Measurements from ENCODE around the gene JAZF1.
A peak's percentile ranks its signal among the peaks of the same experiment; 100 is the strongest.

The JAZF1 gene

DNA sequence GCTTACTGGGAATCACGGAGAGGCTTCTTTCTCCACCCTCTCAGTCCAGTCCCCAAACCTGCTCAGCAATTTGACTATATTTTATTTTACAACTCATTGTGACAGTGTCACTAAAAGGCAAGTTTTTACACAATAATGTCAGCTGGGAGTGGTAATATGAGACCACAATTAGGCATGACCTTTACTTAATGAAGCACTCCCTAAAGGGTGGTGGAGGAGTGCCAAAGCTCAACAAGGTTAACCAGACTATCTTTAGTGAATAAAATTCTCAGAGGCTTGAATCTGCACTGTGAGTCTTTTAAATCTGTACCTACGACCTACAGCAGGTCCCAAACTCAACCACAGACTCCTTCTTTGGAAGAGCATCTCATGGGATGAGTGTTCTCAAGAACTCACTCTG is 225.0 kb downstream of the JAZF1 start:
- no peak for DNase-seq

DNA sequence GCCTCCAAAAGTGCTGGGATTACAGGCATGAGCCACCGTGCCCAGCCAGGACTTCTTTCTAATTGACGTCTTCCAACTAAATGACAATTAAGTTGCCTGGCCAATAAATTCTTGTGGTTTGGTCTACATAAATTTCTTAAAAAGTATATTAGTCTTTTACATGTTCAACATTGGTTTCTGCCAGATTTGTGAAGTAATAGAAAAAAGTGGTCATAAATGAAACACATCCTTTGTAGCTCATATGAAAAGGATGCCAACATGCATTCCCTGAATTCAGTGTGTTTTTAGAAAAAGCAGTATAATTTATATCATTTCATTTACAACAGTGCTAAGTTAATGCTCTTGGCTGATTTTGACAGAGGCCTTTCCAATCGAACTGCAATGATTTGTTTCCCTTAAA is 225.6 kb downstream of the JAZF1 start:
- DNase-seq, result no peak

DNA sequence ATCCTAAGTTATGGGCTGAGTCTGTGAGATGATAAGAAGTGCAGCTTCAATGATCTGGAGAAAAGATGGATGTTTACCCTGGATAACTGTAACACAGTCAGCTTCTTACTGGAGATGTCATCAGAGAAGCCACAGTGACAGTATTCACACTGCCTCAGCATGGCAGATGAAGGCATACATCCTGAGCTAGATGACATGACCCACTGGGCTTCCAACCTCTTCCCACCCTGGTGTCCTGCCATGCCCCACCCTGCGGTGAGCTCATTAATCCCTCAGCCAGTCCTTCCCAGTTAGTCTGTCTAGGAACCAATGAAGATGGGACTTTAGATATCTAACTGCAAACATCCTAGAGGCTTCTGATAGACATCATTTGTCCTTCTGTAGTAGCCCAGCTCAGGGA is 226.8 kb downstream of the JAZF1 start:
- DNase-seq, result no peak

DNA sequence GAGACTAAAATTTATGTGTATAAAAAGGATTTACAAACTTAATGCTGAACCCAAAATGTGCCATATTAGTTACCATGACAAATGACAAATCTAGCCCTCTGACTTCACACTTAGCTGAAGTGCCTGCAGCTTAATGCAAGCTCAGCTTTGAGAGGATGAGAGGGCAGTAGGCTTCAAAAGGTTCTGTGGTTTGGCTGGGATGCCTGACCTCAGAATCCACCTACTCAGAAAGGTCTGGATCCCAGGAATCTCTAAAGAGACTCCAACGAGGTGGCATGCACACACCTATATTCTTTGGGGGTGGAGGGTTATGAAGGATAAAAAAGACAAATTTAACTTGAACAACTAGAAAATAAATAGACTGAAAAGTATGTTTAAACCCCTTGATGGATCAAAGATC is 227.2 kb downstream of the JAZF1 start:
- DNase-seq, result no peak

DNA sequence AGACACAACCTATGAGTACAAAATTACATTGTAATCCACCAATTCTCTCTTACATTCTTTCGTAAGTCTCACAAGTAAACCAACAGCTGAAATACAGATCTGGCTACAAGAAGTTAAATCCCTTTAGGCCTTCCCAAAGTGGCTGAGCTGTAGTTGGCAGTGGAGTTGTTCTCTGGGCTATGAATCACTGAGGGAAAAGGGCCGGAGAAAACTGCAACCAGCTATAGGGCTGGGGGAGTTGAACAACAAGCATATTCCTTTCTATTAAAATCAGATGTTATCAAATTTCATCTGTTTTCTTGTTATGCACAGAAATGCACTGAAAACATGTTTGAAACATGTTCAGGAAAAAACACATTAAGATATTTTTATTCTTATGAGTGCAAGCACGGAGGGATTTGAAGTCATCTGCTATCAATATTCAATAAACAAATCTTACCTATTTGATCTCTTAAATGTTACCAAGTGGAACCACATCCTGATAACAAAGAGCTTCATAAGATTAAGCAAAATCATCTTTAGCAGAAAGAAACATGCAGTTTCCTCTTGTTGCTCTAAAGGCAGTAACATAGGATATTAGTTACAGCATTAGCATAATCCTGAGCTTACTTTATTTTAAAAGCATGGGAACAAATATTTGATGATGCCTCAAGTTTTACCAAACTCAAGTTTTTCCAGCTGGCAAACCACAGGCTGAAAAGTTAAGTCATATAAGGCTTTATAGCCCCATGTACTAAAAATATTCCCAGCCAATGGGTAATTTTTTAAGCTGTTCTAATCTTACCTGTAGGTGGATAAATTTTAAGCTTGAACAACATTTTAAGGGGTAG is 227.9 kb downstream of the JAZF1 start:
- no peak for DNase-seq

DNA sequence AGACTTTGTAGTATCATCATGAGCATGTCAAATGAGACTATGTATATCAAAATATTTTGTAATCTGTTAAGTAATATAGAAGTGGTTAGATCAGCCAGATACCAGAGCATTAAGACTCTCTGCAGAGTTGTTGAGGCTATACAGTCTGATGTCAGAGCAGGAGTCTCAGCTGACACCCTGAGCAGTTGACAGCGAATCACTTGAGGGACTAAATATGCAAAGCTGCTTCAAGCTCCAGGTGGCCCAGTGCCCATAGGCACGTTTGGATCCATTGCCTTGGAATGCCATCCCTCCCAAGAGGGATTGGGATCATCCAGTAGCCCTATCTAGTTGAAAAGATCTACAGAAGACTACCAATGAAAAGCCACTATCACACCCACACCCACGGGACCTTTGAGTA is 230.5 kb downstream of the JAZF1 start:
- no peak for DNase-seq

DNA sequence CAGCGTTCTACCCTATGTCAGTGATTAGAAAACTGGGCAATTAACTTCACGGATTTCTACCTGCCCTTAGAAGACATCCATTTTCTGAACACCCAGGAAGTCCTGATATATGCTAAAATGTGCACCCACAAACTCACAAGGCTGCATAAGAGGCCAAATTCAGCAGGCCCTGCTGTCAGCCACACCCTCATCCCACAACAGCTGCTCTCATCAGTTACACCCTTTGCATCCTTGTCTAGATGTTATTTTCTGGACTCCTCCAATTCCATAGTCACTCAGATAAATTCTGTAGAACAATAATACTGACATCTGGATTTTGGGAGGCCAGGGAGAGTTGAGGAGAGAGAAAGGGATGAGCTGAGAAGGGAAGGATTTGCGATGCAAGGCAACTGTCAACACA is 231.7 kb downstream of the JAZF1 start:
- no peak for DNase-seq

DNA sequence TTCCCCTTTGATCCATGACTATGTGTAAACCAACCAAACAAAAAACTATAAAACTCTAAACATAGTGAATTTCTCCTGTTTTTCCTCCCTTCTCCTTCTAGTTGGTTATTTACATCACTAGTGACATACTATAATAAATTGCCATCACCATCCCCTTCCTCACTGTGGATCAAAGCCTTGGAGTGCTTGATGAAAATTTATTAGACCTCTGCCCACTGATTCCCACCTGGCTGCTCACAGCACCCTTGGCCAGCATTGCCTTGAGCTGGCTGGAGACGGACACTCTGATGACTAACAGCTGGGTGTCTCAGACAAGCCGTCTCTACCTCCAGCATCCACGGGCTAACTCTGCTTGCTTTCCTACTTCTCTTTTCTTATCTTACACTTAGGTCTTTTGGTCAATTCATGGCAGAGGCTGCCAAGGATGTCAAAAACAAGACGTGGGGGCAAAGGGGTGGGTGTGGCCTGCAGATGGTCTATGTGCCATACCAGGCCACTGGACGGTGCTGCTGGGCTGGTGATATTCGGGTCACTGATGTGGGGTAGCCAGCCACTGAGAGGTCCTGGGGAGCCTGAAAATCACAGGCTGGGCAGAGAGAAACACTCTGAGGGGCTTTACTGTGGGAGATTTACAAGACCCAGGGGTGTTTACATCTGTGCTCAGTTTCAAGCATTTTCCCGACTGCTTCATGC is 232.9 kb downstream of the JAZF1 start:
- DNase-seq, result no peak

DNA sequence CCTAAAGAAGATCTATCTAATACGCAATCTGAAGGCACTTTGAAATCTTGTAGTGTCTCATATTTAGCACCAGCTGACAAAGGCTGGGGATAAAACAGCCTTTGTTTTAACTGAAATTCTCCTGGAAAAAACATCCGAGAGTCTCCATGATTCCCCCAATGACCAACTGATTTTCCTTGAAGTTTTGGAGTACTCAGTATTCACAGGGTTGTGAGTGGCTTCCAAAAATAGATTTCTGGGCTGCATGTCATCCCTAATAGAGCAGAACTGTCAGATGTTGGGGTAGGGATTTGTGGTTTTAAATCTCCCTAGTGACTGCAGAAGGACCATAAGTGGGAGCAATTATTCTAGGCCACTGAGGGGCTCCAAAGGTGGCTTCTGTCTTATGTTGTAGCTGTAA is 234.2 kb downstream of the JAZF1 start:
- DNase-seq, result no peak

DNA sequence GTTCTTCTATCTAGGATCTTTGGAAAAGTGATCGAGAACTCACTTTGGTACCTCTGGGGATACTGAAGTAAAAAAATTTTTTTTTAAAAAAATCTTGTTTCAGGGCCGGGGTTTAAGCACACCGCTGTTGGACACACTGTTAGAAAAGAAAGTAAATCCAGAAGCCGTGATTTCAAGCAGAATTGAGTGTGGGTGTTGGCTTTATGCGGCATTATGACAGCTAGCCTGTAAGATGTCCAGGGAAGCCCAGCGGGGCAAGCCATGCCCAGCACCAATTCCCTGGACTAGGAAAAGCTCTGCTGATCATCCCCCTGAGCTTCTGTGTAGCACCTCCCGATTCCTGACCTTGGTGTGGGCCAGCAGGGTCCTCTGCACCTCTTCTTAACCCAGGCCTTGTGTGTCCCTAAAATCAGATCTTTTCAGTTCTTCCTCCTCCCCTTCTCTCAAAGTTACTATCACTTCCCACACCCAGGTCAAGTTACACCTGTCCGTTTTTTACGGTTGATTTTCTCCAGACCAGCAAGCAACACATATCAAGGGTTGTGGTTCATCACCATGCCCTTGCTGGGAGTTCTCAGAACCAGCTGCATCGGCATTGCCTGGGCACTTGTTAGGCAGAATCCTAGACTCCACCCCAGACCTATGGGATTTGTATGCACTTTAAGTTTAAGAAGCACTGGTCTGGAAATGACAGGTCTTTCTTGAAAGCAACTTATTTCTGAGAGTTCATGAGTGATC is 235.4 kb downstream of the JAZF1 start:
- no peak for DNase-seq

DNA sequence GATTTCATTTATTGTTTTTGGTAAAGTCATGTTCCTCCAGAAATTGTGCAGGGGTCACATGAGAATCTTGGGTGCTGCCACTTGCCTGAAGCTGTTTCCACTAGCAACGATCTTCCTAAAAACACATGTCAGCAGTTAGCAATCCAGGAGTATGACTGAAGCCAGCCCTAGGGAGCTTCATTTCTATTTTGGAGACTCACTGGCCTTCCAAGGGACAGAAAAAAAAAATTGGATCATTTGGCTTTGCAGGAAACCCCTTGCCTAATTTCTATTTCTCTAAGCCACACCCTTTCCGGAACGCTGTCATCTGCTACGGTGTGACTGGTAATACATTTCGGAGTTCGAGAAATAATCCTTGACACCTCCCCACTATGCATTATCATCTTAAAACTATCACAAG is 236.0 kb downstream of the JAZF1 start:
- DNase-seq, result no peak

DNA sequence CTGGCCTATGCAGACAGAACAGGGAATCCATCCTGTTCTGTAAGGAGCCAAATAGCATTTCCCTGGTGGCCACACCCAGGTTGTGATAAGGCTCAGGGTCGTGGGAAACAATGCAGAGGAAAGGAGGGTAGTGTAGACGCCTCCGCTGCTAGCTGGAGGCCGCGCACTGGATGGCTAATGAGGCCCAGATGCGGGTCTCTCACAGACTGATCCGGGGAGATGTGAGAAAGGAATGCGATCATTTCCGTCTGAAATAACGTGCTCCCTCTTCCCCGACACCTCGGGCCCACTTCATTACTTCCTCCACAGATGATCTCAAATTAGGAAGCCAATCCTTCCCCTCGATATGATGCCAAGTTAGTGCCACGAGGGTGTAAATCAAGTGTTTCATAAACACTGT is 237.4 kb downstream of the JAZF1 start:
- no peak for DNase-seq

DNA sequence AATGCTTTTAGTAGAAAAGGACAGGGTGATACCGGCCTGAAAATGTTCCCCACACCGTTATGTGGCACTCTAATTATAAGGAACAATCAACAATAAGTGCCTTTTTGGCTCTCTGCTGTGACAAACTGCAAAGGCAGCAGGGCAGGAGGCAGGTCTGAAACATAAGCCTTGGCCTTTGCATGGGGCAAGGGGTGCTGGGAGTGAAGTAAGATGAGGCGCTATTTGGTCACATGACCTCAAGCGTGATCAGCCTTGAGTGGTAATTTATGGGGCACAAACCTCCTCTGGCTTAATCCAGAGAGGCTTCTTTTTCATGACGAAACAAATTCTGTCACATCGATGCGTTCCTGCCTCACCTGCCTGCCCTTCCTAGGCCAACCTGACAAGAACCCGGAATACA is 237.9 kb downstream of the JAZF1 start:
- DNase-seq, result no peak

DNA sequence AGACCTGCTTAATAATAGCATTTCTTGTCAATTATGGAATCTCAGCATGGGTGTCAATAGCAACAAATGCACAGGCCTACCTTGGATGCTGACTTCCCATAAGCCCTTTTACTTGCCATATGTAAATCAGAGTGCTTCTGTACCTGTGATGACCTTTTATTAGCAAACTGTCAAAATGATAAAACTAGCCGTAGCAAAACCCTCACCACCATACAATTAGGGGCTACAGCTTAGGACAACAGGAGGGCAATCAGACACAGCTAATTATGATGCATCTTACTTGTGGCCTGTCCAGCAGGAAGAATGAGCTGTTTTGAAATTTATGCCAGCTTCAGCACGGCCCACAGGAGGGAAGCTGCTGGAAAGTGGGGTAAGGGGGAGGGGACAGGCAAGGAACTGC is 239.1 kb downstream of the JAZF1 start:
- DNase-seq, result no peak

DNA sequence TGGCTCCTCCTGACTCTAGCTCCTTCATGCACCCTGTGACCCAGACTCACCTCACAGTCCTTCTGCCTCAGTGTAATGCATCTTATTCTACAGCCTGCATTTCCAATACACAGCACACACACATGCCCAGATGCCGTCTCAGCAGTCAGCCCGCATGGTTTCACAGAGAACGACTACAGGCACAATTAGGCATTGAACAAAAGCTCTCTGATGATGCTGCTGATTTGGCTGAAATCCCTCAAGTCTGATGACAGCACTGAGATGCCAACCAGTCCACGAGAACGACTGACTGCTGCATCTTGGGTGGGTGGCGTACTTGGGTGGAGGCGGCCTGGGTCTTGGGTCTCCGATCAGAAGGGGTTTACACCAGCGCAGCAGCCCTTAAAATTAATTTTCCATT is 240.3 kb downstream of the JAZF1 start:
- no peak for DNase-seq

DNA sequence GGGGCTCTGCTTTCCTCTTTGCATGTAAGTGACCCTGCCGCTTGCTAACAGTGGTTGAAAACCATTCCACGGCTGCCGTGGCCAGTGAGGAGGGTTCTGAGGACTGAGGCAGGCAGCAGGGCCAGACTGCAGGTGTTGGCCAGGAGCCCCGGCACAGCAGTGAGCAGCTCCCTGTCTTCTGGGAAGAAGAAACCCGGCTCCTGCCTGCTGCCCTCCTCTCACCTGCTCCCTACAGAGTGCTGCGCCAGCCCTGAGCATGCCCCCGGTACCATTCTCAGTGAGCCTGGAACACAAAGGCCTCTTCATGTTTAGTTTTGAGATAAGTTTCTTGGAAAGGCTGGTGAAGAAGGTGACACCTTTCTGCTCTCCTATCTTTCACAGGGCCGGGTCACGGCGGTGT is 240.7 kb downstream of the JAZF1 start:
- no peak for DNase-seq

DNA sequence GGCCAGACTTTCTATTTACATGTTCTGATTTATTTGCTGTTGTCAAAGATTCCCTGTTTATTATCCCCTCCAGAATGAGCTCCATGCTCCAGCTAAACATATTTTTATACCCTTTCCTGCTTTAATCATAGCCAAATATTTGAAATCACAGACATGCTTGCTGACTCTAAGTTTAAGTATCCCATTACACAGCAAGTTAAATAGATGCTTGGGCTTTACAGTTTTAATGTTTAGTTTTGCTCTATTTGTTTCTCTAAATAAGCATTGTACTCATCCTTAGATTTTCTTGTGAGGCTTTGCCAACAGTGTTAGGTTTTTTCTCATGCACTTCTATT is 243.9 kb downstream of the JAZF1 start:
- DNase-seq, result no peak

DNA sequence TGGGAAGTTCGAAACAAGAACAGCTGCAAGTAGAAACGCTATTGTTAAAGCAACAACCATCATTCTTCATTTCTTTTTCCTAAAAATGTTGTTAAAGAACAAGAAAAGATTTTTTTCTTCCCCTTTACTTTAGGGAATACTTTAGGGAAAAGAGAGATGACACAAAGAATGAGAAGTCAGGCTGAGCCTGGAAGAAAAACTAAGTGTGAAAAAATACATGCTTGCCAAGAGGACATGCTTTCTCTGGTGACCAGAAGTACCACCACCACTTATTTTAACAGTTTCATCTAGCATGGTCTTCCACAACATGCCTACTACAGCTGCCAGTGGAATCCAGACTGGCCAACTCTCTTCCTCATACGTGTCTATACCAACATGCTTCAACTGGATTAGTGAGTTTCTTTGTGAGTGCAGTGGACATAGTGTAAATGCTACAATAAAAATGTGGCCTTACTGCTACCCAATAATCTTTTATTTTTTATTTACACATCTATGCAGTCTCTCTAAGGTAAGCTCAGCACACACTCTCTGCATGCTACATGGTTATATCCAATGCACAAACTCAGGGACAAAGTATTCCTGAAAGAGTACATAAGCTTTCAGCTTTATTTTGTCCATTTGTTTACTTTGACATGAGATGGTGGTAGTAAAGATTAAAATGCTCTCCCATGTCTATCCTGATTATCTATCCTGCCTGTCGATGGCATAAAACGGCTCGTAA is 244.4 kb downstream of the JAZF1 start:
- DNase-seq, result no peak

DNA sequence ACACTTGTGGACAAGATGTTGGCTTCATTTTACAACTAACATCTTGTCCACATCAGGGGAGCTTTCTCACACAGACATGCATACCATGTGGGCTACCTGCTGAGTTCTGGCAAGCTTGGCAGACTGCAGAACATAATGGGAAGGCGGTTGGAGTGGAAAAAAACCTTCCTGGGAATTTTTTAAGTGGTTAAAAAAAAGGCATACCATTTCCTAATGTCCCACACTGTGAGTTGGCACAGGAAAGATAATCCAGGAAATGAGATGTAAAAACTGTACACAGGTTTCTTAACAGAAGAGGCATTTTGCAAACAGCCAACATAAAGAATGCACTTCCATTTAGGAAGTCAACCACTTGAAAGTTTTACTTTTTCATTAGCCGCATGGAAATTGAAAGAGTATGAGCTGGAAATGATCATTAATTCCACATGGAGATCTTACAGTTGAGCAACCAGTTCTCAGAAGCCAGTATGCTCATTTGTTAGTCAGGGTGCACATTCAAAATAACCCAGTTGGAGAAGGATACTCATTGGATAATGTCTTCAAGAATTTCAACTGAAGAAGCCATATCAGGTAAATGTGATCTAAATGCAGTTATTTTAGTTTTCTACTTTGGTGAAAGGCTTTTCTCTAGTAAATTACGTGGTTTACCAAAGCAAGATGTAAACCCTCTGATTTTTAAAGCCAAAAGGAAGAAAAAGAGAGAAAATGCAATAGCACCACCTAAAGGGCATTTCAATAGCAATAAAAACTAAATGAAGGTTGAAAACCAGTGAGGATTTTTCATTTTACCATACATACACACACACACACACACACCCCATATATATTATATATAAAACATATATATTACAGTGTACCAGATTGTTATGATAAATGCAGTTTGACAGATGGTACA is 246.7 kb downstream of the JAZF1 start:
- no peak for DNase-seq

DNA sequence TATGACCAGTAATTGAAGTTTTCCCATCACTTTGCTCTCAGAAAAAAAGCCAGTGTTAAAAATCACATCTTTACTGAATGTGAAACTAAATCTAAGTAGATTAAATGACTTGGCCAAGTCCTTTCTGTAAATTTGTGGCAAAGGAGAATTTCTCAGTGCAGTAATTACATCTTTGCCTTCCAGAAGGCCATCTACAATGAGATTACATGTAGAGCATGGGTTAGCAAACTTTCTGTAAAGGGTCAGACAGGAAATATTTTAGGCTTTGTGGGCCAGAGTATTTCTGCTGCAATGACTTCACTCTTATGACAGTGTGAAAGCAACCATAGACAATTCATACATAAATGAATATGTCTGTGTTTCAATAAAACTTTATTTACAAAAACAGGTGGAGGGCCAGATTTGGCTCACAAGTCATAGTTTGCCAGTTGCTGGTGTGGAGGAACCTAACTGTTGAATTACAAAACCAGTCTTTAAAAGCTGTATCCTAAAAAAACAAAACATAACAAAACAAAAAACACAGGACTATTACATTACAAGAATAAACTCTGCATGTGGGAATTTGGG is 249.6 kb downstream of the JAZF1 start:
- peak; percentile 21 for DNase-seq

DNA sequence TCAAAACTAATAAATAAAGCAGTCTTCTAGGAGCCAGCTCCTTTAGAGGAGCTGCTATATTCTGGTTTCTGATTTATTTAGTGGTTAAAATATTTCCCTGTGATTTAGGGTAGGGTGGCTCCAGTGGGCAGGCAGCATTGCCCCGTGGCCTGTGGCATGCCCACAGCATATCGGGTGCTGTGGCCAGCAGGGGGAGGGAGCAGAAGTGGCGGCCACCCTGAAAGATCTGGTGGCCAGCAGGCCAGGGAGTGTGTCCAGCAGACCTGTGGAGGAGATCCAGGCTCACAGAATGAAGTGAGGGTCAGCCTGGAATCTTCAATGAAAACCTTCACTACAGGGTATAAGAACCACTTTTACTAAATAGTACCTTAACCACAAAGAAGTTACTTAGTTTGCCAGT is 251.5 kb downstream of the JAZF1 start:
- no peak for DNase-seq

DNA sequence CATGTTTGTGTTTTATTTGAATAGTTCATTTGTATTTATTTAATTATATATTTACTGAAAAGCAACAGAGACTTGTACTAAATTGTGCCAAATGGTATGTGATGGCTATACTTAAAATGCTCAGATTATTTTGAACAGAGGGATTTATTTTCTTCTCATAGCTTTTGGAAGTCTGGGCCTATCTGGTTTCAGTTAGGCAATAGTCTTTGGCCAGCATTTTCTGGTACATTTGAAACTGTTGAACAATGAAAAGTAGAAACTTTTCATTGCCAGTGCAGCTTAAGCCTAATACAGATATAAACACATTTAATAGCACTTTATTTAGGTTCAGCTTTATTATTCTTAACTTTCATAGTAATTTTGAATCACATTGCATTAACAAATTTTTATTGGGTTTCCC is 252.6 kb downstream of the JAZF1 start:
- DNase-seq, result no peak
